HEK293 (cell line): ENCODE results near the gene NR2F2.

ENCODE experiments used
- CTCF ChIP-seq: fragments of 450-650 bp; formaldehyde crosslinking; IDR thresholded peaks from 2 replicates; pipeline ENCODE4 v1.5.1; 2016; ENCODE audit warnings: missing biosample characterization, missing genetic modification characterization
- GFI1B ChIP-seq: fragments of 450-650 bp; formaldehyde crosslinking; IDR thresholded peaks from 2 replicates; pipeline ENCODE4 v1.5.1; 2016; ENCODE audit warnings: missing biosample characterization, missing genetic modification characterization
- GLI2 ChIP-seq: fragments of 450-650 bp; formaldehyde crosslinking; IDR thresholded peaks from 2 replicates; pipeline ENCODE4; 2017; ENCODE audit warnings: missing biosample characterization, missing genetic modification characterization, low read depth, borderline replicate concordance
- GLI4 ChIP-seq: fragments of 450-650 bp; formaldehyde crosslinking; IDR thresholded peaks from 2 replicates; pipeline ENCODE4 v1.5.1; 2016; ENCODE audit warnings: missing biosample characterization, missing genetic modification characterization
- GLIS1 ChIP-seq: fragments of 450-650 bp; formaldehyde crosslinking; IDR thresholded peaks from 2 replicates; pipeline ENCODE4 v1.5.1; 2016; ENCODE audit warnings: missing biosample characterization, missing genetic modification characterization
- HIC1 ChIP-seq: fragments of 450-650 bp; formaldehyde crosslinking; IDR thresholded peaks from 2 replicates; pipeline ENCODE4 v1.5.1; 2016; ENCODE audit warnings: missing biosample characterization, missing genetic modification characterization
- INSM2 ChIP-seq: fragments of 450-650 bp; formaldehyde crosslinking; IDR thresholded peaks from 2 replicates; pipeline ENCODE4 v1.5.1; 2016; ENCODE audit warnings: missing biosample characterization, missing genetic modification characterization
- KLF10 ChIP-seq: fragments of 450-650 bp; IDR thresholded peaks from 2 replicates; pipeline ENCODE4 v1.5.1; 2018; ENCODE audit warnings: missing biosample characterization, mild to moderate bottlenecking, missing genetic modification characterization
- MEIS1 ChIP-seq: sonication (generic); formaldehyde crosslinking; IDR thresholded peaks from 2 replicates; pipeline ENCODE4 v1.8.1; 2022; ENCODE audit warnings: missing genetic modification reagents, mild to moderate bottlenecking, borderline replicate concordance
- OSR2 ChIP-seq: fragments of 450-650 bp; formaldehyde crosslinking; IDR thresholded peaks from 2 replicates; pipeline ENCODE4 v1.5.1; 2016; ENCODE audit warnings: missing biosample characterization, missing genetic modification characterization
- PRDM10 ChIP-seq: fragments of 450-650 bp; formaldehyde crosslinking; IDR thresholded peaks from 2 replicates; pipeline ENCODE4 v1.5.1; 2016; ENCODE audit warnings: missing biosample characterization, missing genetic modification characterization
- SALL2 ChIP-seq: fragments of 450-650 bp; formaldehyde crosslinking; IDR thresholded peaks from 2 replicates; pipeline ENCODE4 v1.5.0; 2017; ENCODE audit warnings: missing biosample characterization, mild to moderate bottlenecking, missing genetic modification characterization, borderline replicate concordance
- SP3 ChIP-seq: fragments of 450-650 bp; formaldehyde crosslinking; IDR thresholded peaks from 2 replicates; pipeline ENCODE4 v1.5.1; 2016; ENCODE audit warnings: missing biosample characterization, missing genetic modification characterization
- TRIM28 ChIP-seq: IDR thresholded peaks from 2 replicates; pipeline ENCODE4 v1.6.1; 2011; ENCODE audit warnings: low read length, control low read depth, borderline replicate concordance
- ZBTB17 ChIP-seq: fragments of 450-650 bp; formaldehyde crosslinking; IDR thresholded peaks from 2 replicates; pipeline ENCODE4 v1.5.1; 2016; ENCODE audit warnings: missing biosample characterization, missing genetic modification characterization
- ZBTB26 ChIP-seq: fragments of 450-650 bp; formaldehyde crosslinking; optimal IDR thresholded peaks from 2 replicates; pipeline ENCODE3; 2016; ENCODE audit warnings: missing biosample characterization, mild to moderate bottlenecking, missing genetic modification characterization
- ZFP69B ChIP-seq: fragments of 450-650 bp; formaldehyde crosslinking; IDR thresholded peaks from 2 replicates; pipeline ENCODE4 v1.5.1; 2016; ENCODE audit warnings: missing biosample characterization, missing genetic modification characterization
- ZNF132 ChIP-seq: fragments of 450-650 bp; formaldehyde crosslinking; IDR thresholded peaks from 2 replicates; pipeline ENCODE4 v1.5.1; 2017; ENCODE audit warnings: missing biosample characterization, missing genetic modification characterization, borderline replicate concordance
- ZNF133 ChIP-seq: fragments of 450-650 bp; formaldehyde crosslinking; IDR thresholded peaks from 2 replicates; pipeline ENCODE4 v1.5.1; 2016; ENCODE audit warnings: missing biosample characterization, missing genetic modification characterization
- ZNF146 ChIP-seq: fragments of 450-650 bp; formaldehyde crosslinking; IDR thresholded peaks from 2 replicates; pipeline ENCODE4 v1.5.1; 2016; ENCODE audit warnings: missing biosample characterization, missing genetic modification characterization
- ZNF16 ChIP-seq: fragments of 450-650 bp; formaldehyde crosslinking; IDR thresholded peaks from 2 replicates; pipeline ENCODE4 v1.5.1; 2016; ENCODE audit warnings: low read depth, missing biosample characterization, missing genetic modification characterization
- ZNF26 ChIP-seq: fragments of 450-650 bp; formaldehyde crosslinking; IDR thresholded peaks from 2 replicates; pipeline ENCODE4 v1.5.1; 2016; ENCODE audit warnings: missing biosample characterization, missing genetic modification characterization
- ZNF280C ChIP-seq: fragments of 450-650 bp; formaldehyde crosslinking; IDR thresholded peaks from 2 replicates; pipeline ENCODE4 v1.5.1; 2016; ENCODE audit warnings: missing biosample characterization, missing genetic modification characterization
- ZNF292 ChIP-seq: fragments of 450-650 bp; formaldehyde crosslinking; IDR thresholded peaks from 2 replicates; pipeline ENCODE4 v1.5.1; 2016; ENCODE audit warnings: low read depth, missing biosample characterization, missing genetic modification characterization, borderline replicate concordance
- ZNF324 ChIP-seq: fragments of 450-650 bp; formaldehyde crosslinking; IDR thresholded peaks from 2 replicates; pipeline ENCODE4 v1.5.1; 2016; ENCODE audit warnings: missing biosample characterization, missing genetic modification characterization

Gene NR2F2

GRCh38 chr15:96331144-96331944 is 844 bp downstream of the NR2F2 start (continued):
- TF ChIP-seq PRDM10 (tag by site-specific recombination) (no peak), ZFP69B (no peak), ZNF133 (tag by site-specific recombination) (no peak), ZNF132 (tag by site-specific recombination) (no peak), TRIM28 (no peak), ZNF292 (no peak), HIC1 (tag by site-specific recombination) (0 out of 2 replicates have a peak, but pooled peaks have one; percentile 20), CTCF (peak; percentile 51), ZNF146 (peak; percentile 43; the same call in 1 of the 2 replicates), ZNF280C (no peak), INSM2 (no peak), GFI1B (no peak), ZNF16 (tag by site-specific recombination) (no peak), GLI4 (no peak), ZNF324 (tag by site-specific recombination) (no peak), GLI2 (tag by site-specific recombination) (no peak), MEIS1 (CRISPR knock-in tag) (no peak), SALL2 (tag by site-specific recombination) (no peak), GLIS1 (tag by site-specific recombination) (no peak), OSR2 (tag by site-specific recombination) (no peak), ZBTB17 (peak; percentile 39), KLF10 (tag by site-specific recombination) (no peak), ZNF26 (no peak), SP3 (peak; percentile 66), ZBTB26 (tag by site-specific recombination) (peak; percentile 68)
